ENCODE results near the gene ZNF385B.

- TF ChIP-seq EZH2phosphoT487 (IDR thresholded peaks at IDR 0.05) (no peak), CTCF (IDR thresholded peaks at IDR 0.05) (no peak), EZH2 (IDR thresholded peaks at IDR 0.05) (no peak)
These were observed 299.7 kb downstream of the ZNF385B start for GRCh38 chr2:179561702-179562101.

All from neural progenitor cell (in vitro differentiated cells).